GM23248 (cell line): ENCODE measurements around the gene CHRNA3. TPM values are rescaled to one million over a fixed set of nuclear protein-coding genes. Genes with fewer than 3 reads are reported as not detected.

Source experiments
- DNase-seq: peaks from one replicate; pipeline ENCODE4 v3.0.0-alpha.2; 2015
- H2AFZ ChIP-seq: fragments of 200-600 bp; sonication (generic); 2 replicates; pipeline ENCODE4 v1.6.1; 2016; ENCODE audit warnings: antibody characterized with exemption
- H3F3A ChIP-seq: fragments of 200-600 bp; sonication (generic); 2 replicates; pipeline ENCODE4 v1.6.1; 2016; ENCODE audit warnings: mild to moderate bottlenecking, antibody characterized with exemption, mixed run types; ENCODE audit not compliant: insufficient read depth
- H3K27ac ChIP-seq: fragments of 200-600 bp; sonication (generic); 2 replicates; pipeline ENCODE4 v1.5.1; 2016; ENCODE audit warnings: mild to moderate bottlenecking
- H3K27me3 ChIP-seq: fragments of 200-600 bp; sonication (generic); replicated peaks from 2 replicates; pipeline ENCODE4 v1.6.1; 2016; ENCODE audit warnings: mild to moderate bottlenecking; ENCODE audit not compliant: insufficient read depth
- H3K36me3 ChIP-seq: fragments of 200-600 bp; sonication (generic); 2 replicates; pipeline ENCODE4 v1.6.1; 2016; ENCODE audit warnings: low read depth, mild to moderate bottlenecking
- H3K4me1 ChIP-seq: fragments of 200-600 bp; sonication (generic); 2 replicates; pipeline ENCODE4 v1.6.1; 2016; ENCODE audit warnings: mild to moderate bottlenecking; ENCODE audit not compliant: insufficient read depth
- H3K4me2 ChIP-seq: fragments of 200-600 bp; sonication (generic); one replicate; pipeline ENCODE4 v1.6.1; 2016; ENCODE audit warnings: mild to moderate bottlenecking; ENCODE audit not compliant: unreplicated experiment
- H3K4me3 ChIP-seq: fragments of 200-600 bp; sonication (generic); 2 replicates; pipeline ENCODE4 v1.5.1; 2016; ENCODE audit warnings: mild to moderate bottlenecking
- H3K79me2 ChIP-seq: fragments of 200-600 bp; sonication (generic); 2 replicates; pipeline ENCODE4 v1.6.1; 2016; ENCODE audit warnings: mild to moderate bottlenecking; ENCODE audit not compliant: insufficient read depth
- H3K9ac ChIP-seq: fragments of 200-600 bp; sonication (generic); 2 replicates; pipeline ENCODE4 v1.6.1; 2016; ENCODE audit warnings: mild to moderate bottlenecking
- H3K9me2 ChIP-seq: fragments of 200-600 bp; sonication (generic); 2 replicates; pipeline ENCODE4 v1.6.1; 2016; ENCODE audit warnings: mixed run types, mild to moderate bottlenecking, moderate library complexity; ENCODE audit not compliant: insufficient read depth
- H3K9me3 ChIP-seq: fragments of 200-600 bp; sonication (generic); one replicate; pipeline ENCODE4 v1.6.1; 2017; ENCODE audit warnings: low read depth
- H4K20me1 ChIP-seq: fragments of 200-600 bp; sonication (generic); 2 replicates; pipeline ENCODE4 v1.6.0; 2016; ENCODE audit not compliant: insufficient read depth
- EZH2 ChIP-seq: fragments of 200-600 bp; sonication (generic); IDR thresholded peaks from 2 replicates; pipeline ENCODE4 v1.6.1; 2018; ENCODE audit warnings: antibody characterized with exemption, mild to moderate bottlenecking; ENCODE audit not compliant: insufficient read depth, poor library complexity, severe bottlenecking
- EZH2phosphoT487 ChIP-seq: fragments of 200-600 bp; sonication (generic); IDR thresholded peaks from 2 replicates; pipeline ENCODE4 v1.6.1; 2018; ENCODE audit warnings: antibody characterized with exemption, moderate library complexity, mild to moderate bottlenecking, low read depth; ENCODE audit not compliant: insufficient read depth
- WGBS, 2 experiments: methylation state at CpG; one replicate each; pipeline ENCODE4 v1.1.6; 2015 to 2017; ENCODE audit warnings: low lambda C conversion rate in 2 of 2, low coverage in 1 of 2; ENCODE audit errors: missing lambda C conversion rate in 2 of 2; 5-methylcytosine and 5-hydroxymethylcytosine counted together
- in situ Hi-C: fragments of 300-500 bp; cut with MboI; formaldehyde crosslinking; loops from 2 replicates; pipeline ENCODE4 v1.15.0; 2020
- polyA plus RNA-seq: library from polyadenylated mRNA; unstranded; fragments of >200 nt; fragmentation: Nextera tagmentation; extraction: Ambion mirVana; gene quantifications from 2 replicates; pipeline ENCODE4 v1.2.1, GENCODE V29; 2016
- total RNA-seq: library from RNA; depleted of rRNA; stranded (reverse); fragments of >200 nt; shearing (Covaris generic); gene quantifications from 2 replicates; pipeline ENCODE4 v1.2.3, GENCODE V29; 2014

Gene CHRNA3
- total and polyA plus RNA-seq, 2 experiments from 2014 or later = not detected

DNA sequence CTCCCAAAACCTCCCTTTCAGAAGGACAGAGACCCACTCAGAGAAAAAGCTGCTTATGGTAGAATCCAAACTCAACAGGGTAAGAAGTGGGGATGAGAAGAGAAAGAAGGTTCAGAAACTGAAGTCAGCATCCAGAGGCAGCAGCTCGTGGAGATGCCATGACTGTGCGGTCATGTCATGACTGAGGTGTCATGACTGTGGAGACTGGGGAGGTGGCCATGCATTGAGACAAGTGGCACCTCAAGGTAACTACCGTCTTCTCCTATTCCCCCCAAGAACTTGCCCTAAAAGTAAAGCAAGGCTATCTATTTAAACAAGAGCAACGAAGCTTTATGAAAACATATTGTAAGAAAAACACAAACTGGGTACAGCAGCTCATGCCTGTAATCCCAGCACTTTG, 15.1 kb downstream of the CHRNA3 start:
- H3K4me2 ChIP-seq = no peak overlapping the region
- no peaks in the 10 kb centered on the region for H4K20me1 ChIP-seq
- no peak overlapping the region for H3K9ac ChIP-seq
- H3K9me2 ChIP-seq = no peaks in the 10 kb centered on the region
- no peaks in the 10 kb centered on the region for H3K79me2 ChIP-seq
- no peak overlapping the region for H3K27ac ChIP-seq
- no peak for DNase-seq
- no peaks in the 10 kb centered on the region for H3K36me3 ChIP-seq
- no peaks in the 10 kb centered on the region for H3K9me3 ChIP-seq
- H3K27me3 ChIP-seq = peaks cover 13% of the 10 kb centered on the region; the same call in 1 of the 2 replicates
- in situ Hi-C loops = no loop called here
- H2AFZ ChIP-seq = no peak overlapping the region
- H3K4me3 ChIP-seq = no peak overlapping the region
- H3K4me1 ChIP-seq = no peaks in the 10 kb centered on the region
- 61 to 67% methylated on average over 4 of the region's 4 CpGs for WGBS, 2 experiments
- TF ChIP-seq EZH2phosphoT487 = no peak
- TF ChIP-seq EZH2 = no peak
- no peaks in the 10 kb centered on the region for H3F3A ChIP-seq

DNA sequence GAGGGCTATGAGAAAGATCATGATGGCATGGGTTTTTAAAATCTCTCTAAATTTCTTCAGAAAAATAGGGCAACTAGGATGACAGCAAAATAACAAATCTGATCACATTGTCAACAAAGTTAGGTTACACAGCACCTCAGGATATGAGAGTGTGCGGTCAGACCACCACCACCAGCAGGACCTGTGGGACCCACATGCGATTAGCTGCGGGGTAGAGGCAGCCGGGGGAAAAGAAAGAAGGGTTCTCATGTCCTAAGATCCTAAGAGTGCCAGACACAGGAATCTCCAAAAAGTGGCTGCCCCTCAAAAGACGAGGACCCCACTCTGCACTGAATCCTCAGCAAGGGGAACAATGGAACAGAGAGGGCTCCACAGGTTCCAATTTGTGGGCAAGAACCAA, 15.6 kb downstream of the CHRNA3 start:
- Histone ChIP-seq H3K9me2 (no peaks in the 10 kb centered on the region), H3K9me3 (no peaks in the 10 kb centered on the region), H3K4me2 (no peak overlapping the region), H3K27me3 (peaks cover 13% of the 10 kb centered on the region; the same call in 1 of the 2 replicates), H3K4me1 (no peaks in the 10 kb centered on the region), H4K20me1 (no peaks in the 10 kb centered on the region), H3K4me3 (no peak overlapping the region), H3K27ac (no peak overlapping the region), H3K79me2 (no peaks in the 10 kb centered on the region), H3K9ac (no peak overlapping the region), H2AFZ (no peak overlapping the region), H3K36me3 (no peaks in the 10 kb centered on the region), H3F3A (no peaks in the 10 kb centered on the region)
- DNase-seq = no peak
- 87% methylated on average over 5 of the region's 5 CpGs for WGBS, 2 experiments
- no peak for TF ChIP-seq EZH2phosphoT487
- in situ Hi-C loops = no loop called here

GRCh38 chr15:78604420-78604819, 16.4 kb downstream of the CHRNA3 start:
- in situ Hi-C loops = no loop called here
- no peaks in the 10 kb centered on the region for H4K20me1 ChIP-seq
- H3K4me2 ChIP-seq = no peak overlapping the region
- no peak for DNase-seq
- H3K4me1 ChIP-seq = no peaks in the 10 kb centered on the region
- H3K27me3 ChIP-seq = peaks cover 13% of the 10 kb centered on the region; the same call in 1 of the 2 replicates
- H3K4me3 ChIP-seq = no peak overlapping the region
- H3K9me3 ChIP-seq = no peaks in the 10 kb centered on the region
- 43 to 64% methylated on average over 2 of the region's 2 CpGs for WGBS, 2 experiments
- no peaks in the 10 kb centered on the region for H3K79me2 ChIP-seq
- H3K9ac ChIP-seq = no peak overlapping the region
- TF ChIP-seq EZH2phosphoT487 (no peak), EZH2 (no peak)
- H3K9me2 ChIP-seq = no peaks in the 10 kb centered on the region
- no peak overlapping the region for H2AFZ ChIP-seq
- H3F3A ChIP-seq = no peaks in the 10 kb centered on the region
- no peaks in the 10 kb centered on the region for H3K36me3 ChIP-seq
- H3K27ac ChIP-seq = no peak overlapping the region

- 36 to 50% methylated on average over 3 of the region's 3 CpGs for WGBS, 2 experiments
These were observed 17.3 kb downstream of the CHRNA3 start for GRCh38 chr15:78603467-78603866.

DNA sequence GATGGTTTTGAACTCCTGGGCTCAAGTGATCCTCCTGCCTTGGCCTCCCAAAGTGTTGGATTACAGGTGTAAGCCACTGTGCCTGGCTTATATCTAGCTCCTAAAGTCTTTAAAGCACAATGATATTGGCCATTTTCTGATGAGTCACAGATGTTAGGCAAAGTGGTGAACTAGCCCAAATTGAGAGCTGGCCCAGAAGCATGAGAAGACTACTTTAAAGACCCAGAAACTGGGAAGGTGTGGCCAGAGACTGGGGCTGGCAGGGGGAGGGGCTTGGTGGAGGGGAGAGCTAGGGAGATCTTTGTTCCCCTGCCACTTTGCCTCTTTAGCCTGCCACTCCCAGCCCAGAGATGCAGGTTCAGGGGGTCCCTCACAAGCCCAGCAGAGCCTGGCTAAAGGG, 21.6 kb downstream of the CHRNA3 start:
- Histone ChIP-seq H4K20me1 (no peaks in the 10 kb centered on the region), H3K27ac (no peak overlapping the region), H3K4me3 (no peak overlapping the region), H3K4me2 (no peak overlapping the region), H3K9me3 (no peaks in the 10 kb centered on the region), H3K79me2 (no peaks in the 10 kb centered on the region), H3K9ac (no peak overlapping the region), H3K9me2 (no peaks in the 10 kb centered on the region), H3F3A (no peaks in the 10 kb centered on the region), H3K4me1 (no peaks in the 10 kb centered on the region), H3K27me3 (peaks cover 5% of the 10 kb centered on the region; the same call in 1 of the 2 replicates), H3K36me3 (no peaks in the 10 kb centered on the region), H2AFZ (no peak overlapping the region)
- in situ Hi-C loops = no loop called here
- DNase-seq = peak; percentile 11
- TF ChIP-seq EZH2 (no peak), EZH2phosphoT487 (no peak)

More at GRCh38 chr15:78603467-78603866, 17.3 kb downstream of the CHRNA3 start:
- no peak overlapping the region for H3K4me3 ChIP-seq
- no peaks in the 10 kb centered on the region for H3K4me1 ChIP-seq
- no peak overlapping the region for H3K9ac ChIP-seq
- no peak for DNase-seq
- TF ChIP-seq EZH2phosphoT487 = no peak
- no peak for TF ChIP-seq EZH2
- H3F3A ChIP-seq = no peaks in the 10 kb centered on the region
- in situ Hi-C loops = no loop called here
- H3K9me2 ChIP-seq = no peaks in the 10 kb centered on the region
- no peak overlapping the region for H3K27ac ChIP-seq
- H3K79me2 ChIP-seq = no peaks in the 10 kb centered on the region
- no peaks in the 10 kb centered on the region for H3K36me3 ChIP-seq
- H3K27me3 ChIP-seq = peaks cover 11% of the 10 kb centered on the region; the same call in 1 of the 2 replicates
- no peaks in the 10 kb centered on the region for H3K9me3 ChIP-seq
- no peaks in the 10 kb centered on the region for H4K20me1 ChIP-seq
- no peak overlapping the region for H2AFZ ChIP-seq
- no peak overlapping the region for H3K4me2 ChIP-seq
